HepG2 (cell line): ENCODE measurements around the gene VSIG10L. TPM values are rescaled to one million over a fixed set of nuclear protein-coding genes. Genes with fewer than 3 reads are reported as not detected.

Experiments used
- ELF3 ChIP-seq: IDR thresholded peaks from 2 replicates; pipeline ENCODE4 v1.6.1; 2016; ENCODE audit warnings: missing genetic modification reagents, missing compliant biosample characterization
- RERE ChIP-seq: IDR thresholded peaks from 2 replicates; pipeline ENCODE4 v1.6.1; 2016; ENCODE audit warnings: low read depth, missing genetic modification reagents, missing compliant biosample characterization
- RORA ChIP-seq: sonication (generic); formaldehyde crosslinking; IDR thresholded peaks from 2 replicates; pipeline ENCODE4 v1.5.0; 2020; ENCODE audit warnings: mild to moderate bottlenecking, missing genetic modification reagents, moderate library complexity
- TMF1 ChIP-seq: sonication (generic); formaldehyde crosslinking; IDR thresholded peaks from 2 replicates; pipeline ENCODE4 v1.8.1; 2022; ENCODE audit warnings: low read depth, missing genetic modification reagents
- TRAFD1 ChIP-seq: sonication (generic); formaldehyde crosslinking; IDR thresholded peaks from 2 replicates; pipeline ENCODE4 v1.5.1; 2020; ENCODE audit warnings: missing genetic modification reagents, mild to moderate bottlenecking, borderline replicate concordance
- ZBTB1 ChIP-seq: sonication (generic); formaldehyde crosslinking; IDR thresholded peaks from 2 replicates; pipeline ENCODE4 v1.4.0; 2020; ENCODE audit warnings: missing genetic modification reagents, borderline replicate concordance
- ZBTB40 ChIP-seq, 2 experiments: fragments of 450-650 bp in 1 of 2; sonication (generic) in 1 of 2; formaldehyde crosslinking in 1 of 2; IDR thresholded peaks; 2 replicates each; pipeline versions ENCODE4 v1.6.1 to v1.8.0; 2016 to 2022; ENCODE audit warnings: antibody characterized with exemption in 1 of 2, mild to moderate bottlenecking in 1 of 2, missing genetic modification reagents in 1 of 2
- ZNF121 ChIP-seq: sonication (generic); formaldehyde crosslinking; IDR thresholded peaks from 2 replicates; pipeline ENCODE4 v1.5.0; 2020; ENCODE audit warnings: mild to moderate bottlenecking, missing genetic modification reagents
- ZNF432 ChIP-seq: sonication (generic); formaldehyde crosslinking; IDR thresholded peaks from 2 replicates; pipeline ENCODE4 v1.5.0; 2020; ENCODE audit warnings: missing genetic modification reagents, mild to moderate bottlenecking, borderline replicate concordance
- ZNF605 ChIP-seq: sonication (generic); formaldehyde crosslinking; IDR thresholded peaks from 2 replicates; pipeline ENCODE4 v1.8.0; 2022; ENCODE audit warnings: mild to moderate bottlenecking, missing genetic modification reagents
- polyA plus RNA-seq, 8 experiments: library from polyadenylated mRNA; depleted of rRNA in 3 of 8; stranded (reverse) in 7 of 8; unstranded in 1 of 8; fragments of >200 nt; fragmentation: Illumina TruSeq in 4 of 8; extraction: Trizol in 4 of 8; gene quantifications; 2 replicates each; pipeline versions ENCODE4 v1.2.1 to v1.2.3, GENCODE V29; 2011 to 2016; ENCODE audit warnings: low read depth in 4 of 8, missing spikeins in 1 of 8, mixed read lengths in 1 of 8; ENCODE audit not compliant: insufficient read depth in 1 of 8
- total RNA-seq, 5 experiments: library from RNA; depleted of rRNA; stranded (reverse); fragments of >200 nt; fragmentation: Illumina TruSeq; extraction: Trizol; gene quantifications; 2 replicates each; pipeline ENCODE4 v1.2.3, GENCODE V29; 2016; ENCODE audit warnings: low read depth in 1 of 5

VSIG10L gene
- total and polyA plus RNA-seq, 2 of the 13 experiments (the other 11 are each of a cell fraction or from before 2014, with no cell fraction given): 2.7 to 8.5 TPM

GRCh38 chr19:51354103-51354741 is 12.3 kb upstream of the VSIG10L start (continued):
- TF ChIP-seq ZBTB40 (IDR thresholded peaks at IDR 0.05) (no peak), ZBTB40 (CRISPR knock-in tag; IDR thresholded peaks at IDR 0.05) (peak; percentile 10; the same call in 1 of the 2 replicates), ZNF432 (CRISPR knock-in tag) (no peak), ELF3 (peak; percentile 16; the same call in 1 of the 2 replicates), ZNF121 (CRISPR knock-in tag) (no peak), ZNF605 (CRISPR knock-in tag) (0 out of 2 replicates have a peak, but pooled peaks have one; percentile 55), TMF1 (0 out of 2 replicates have a peak, but pooled peaks have one; percentile 10), RORA (CRISPR knock-in tag) (no peak), RERE (CRISPR knock-in tag) (0 out of 2 replicates have a peak, but pooled peaks have one; percentile 30), ZBTB1 (CRISPR knock-in tag) (no peak), TRAFD1 (CRISPR knock-in tag) (no peak)
